ENCODE results near the gene VPS52. TPM values are rescaled to one million over a fixed set of nuclear protein-coding genes. Genes with fewer than 3 reads are reported as not detected.

VPS52 gene
- polyA plus RNA-seq, 1 donor from 2014 or later: 29.1 TPM

DNA sequence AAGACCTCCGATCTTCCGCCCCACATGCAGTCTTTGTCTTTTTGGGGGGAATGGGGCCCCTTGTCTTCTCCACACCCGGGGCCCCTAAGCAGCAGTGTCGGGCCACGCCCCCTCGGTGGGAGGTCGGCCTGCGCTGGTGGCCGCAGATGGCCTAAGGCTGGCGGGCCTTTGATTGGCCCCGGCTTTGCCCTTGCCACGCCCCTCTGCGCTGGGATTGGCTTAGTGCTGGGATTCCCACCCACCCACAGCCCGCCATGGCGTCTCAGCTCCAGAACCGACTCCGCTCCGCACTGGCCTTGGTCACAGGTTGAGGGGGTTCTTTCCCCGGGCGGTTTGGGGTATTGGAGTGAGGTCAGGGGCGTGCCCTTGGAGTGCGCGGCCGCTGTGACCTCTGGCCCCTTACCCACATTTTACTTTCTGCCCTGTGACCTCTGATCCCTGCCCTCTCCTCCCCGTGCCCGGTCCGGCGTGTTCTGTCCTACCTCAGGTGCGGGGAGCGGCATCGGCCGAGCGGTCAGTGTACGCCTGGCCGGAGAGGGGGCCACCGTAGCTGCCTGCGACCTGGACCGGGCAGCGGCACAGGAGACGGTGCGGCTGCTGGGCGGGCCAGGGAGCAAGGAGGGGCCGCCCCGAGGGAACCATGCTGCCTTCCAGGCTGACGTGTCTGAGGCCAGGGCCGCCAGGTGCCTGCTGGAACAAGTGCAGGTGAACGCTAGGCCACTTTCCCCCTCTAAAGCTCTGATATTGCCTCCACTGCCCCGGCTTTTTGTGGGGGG, 67.1 kb downstream of the VPS52 start, which contains the start of gene HSD17B8:
Gene HSD17B8, plus strand, starts transcription at position 241 of the 776 bp plus-strand sequence. Its CDS starts 14 bp downstream, at position 255.
- H3K27ac ChIP-seq (ENCODE audit: low read length): peak within 1 kb of the TSS; percentile 71
- H3K9ac ChIP-seq (ENCODE audit: low read length): peak within 1 kb of the TSS; percentile 78
- TF ChIP-seq, protein P1, sequence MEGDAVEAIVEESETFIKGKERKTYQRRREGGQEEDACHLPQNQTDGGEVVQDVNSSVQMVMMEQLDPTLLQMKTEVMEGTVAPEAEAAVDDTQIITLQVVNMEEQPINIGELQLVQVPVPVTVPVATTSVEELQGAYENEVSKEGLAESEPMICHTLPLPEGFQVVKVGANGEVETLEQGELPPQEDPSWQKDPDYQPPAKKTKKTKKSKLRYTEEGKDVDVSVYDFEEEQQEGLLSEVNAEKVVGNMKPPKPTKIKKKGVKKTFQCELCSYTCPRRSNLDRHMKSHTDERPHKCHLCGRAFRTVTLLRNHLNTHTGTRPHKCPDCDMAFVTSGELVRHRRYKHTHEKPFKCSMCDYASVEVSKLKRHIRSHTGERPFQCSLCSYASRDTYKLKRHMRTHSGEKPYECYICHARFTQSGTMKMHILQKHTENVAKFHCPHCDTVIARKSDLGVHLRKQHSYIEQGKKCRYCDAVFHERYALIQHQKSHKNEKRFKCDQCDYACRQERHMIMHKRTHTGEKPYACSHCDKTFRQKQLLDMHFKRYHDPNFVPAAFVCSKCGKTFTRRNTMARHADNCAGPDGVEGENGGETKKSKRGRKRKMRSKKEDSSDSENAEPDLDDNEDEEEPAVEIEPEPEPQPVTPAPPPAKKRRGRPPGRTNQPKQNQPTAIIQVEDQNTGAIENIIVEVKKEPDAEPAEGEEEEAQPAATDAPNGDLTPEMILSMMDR (IDR thresholded peaks at IDR 0.05; ENCODE audit: poor library complexity, severe bottlenecking): no peak
- TF ChIP-seq SMC3 (conservative IDR thresholded peaks at IDR 0.05; ENCODE audit: poor library complexity) (no peak), EP300 (conservative IDR thresholded peaks at IDR 0.05; ENCODE audit: poor library complexity, severe bottlenecking) (no peak), EZH2 (IDR thresholded peaks at IDR 0.05; ENCODE audit: borderline replicate concordance, insufficient read depth, low read length, poor library complexity, severe bottlenecking) (no peak), POLR2AphosphoS5 (IDR thresholded peaks at IDR 0.05) (peak; percentile 72), RAD21 (conservative IDR thresholded peaks at IDR 0.05) (no peak), MXI1 (conservative IDR thresholded peaks at IDR 0.05; ENCODE audit: poor library complexity, severe bottlenecking) (no peak), TAF1 (IDR thresholded peaks at IDR 0.05; ENCODE audit: low read depth) (peak; percentile 56)
- TF ChIP-seq, protein P2, sequence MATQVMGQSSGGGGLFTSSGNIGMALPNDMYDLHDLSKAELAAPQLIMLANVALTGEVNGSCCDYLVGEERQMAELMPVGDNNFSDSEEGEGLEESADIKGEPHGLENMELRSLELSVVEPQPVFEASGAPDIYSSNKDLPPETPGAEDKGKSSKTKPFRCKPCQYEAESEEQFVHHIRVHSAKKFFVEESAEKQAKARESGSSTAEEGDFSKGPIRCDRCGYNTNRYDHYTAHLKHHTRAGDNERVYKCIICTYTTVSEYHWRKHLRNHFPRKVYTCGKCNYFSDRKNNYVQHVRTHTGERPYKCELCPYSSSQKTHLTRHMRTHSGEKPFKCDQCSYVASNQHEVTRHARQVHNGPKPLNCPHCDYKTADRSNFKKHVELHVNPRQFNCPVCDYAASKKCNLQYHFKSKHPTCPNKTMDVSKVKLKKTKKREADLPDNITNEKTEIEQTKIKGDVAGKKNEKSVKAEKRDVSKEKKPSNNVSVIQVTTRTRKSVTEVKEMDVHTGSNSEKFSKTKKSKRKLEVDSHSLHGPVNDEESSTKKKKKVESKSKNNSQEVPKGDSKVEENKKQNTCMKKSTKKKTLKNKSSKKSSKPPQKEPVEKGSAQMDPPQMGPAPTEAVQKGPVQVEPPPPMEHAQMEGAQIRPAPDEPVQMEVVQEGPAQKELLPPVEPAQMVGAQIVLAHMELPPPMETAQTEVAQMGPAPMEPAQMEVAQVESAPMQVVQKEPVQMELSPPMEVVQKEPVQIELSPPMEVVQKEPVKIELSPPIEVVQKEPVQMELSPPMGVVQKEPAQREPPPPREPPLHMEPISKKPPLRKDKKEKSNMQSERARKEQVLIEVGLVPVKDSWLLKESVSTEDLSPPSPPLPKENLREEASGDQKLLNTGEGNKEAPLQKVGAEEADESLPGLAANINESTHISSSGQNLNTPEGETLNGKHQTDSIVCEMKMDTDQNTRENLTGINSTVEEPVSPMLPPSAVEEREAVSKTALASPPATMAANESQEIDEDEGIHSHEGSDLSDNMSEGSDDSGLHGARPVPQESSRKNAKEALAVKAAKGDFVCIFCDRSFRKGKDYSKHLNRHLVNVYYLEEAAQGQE (IDR thresholded peaks at IDR 0.05; ENCODE audit: borderline replicate concordance): peak; percentile 64

DNA sequence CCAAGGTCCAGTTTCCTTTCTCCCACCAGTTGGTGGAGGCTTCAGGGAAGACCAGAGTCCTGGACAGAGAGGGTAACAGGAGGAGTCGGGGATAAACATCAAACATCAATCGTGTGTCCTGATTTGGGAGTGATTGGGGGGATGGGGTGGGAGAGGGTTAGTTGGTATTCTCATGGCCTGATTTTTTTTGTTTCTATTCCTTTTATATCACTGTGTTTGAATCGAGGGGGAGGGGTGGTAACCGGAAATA, 67.6 kb downstream of the VPS52 start:
- H3K4me3 ChIP-seq (ENCODE audit: low read length): peak overlapping the region; percentile 81
- H3K9me3 ChIP-seq (ENCODE audit: low read length): no peaks in the 10 kb centered on the region
- no peaks in the 10 kb centered on the region for H3K9me2 ChIP-seq (ENCODE audit: insufficient read depth, low read length)
- no peaks in the 10 kb centered on the region for H3F3A ChIP-seq (ENCODE audit: insufficient read depth, low read length, poor library complexity, severe bottlenecking)
- peak overlapping the region; percentile 78 for H3K9ac ChIP-seq (ENCODE audit: low read length)
- H3K27me3 ChIP-seq (ENCODE audit: insufficient read depth, low read depth, low read length): no peaks in the 10 kb centered on the region
- H4K20me1 ChIP-seq (ENCODE audit: insufficient read depth): no peaks in the 10 kb centered on the region
- H3K36me3 ChIP-seq (ENCODE audit: insufficient read depth, low read length): peaks cover 6% of the 10 kb centered on the region
- H3K4me2 ChIP-seq (ENCODE audit: low read length): peak overlapping the region; percentile 77
- peak overlapping the region; percentile 71 for H3K27ac ChIP-seq (ENCODE audit: low read length)
- TF ChIP-seq EZH2 (IDR thresholded peaks at IDR 0.05; ENCODE audit: borderline replicate concordance, insufficient read depth, low read length, poor library complexity, severe bottlenecking) (no peak), POLR2AphosphoS5 (IDR thresholded peaks at IDR 0.05) (no peak), SMC3 (conservative IDR thresholded peaks at IDR 0.05; ENCODE audit: poor library complexity) (no peak), TAF1 (IDR thresholded peaks at IDR 0.05; ENCODE audit: low read depth) (no peak), RAD21 (conservative IDR thresholded peaks at IDR 0.05) (no peak), MXI1 (conservative IDR thresholded peaks at IDR 0.05; ENCODE audit: poor library complexity, severe bottlenecking) (no peak), EP300 (conservative IDR thresholded peaks at IDR 0.05; ENCODE audit: poor library complexity, severe bottlenecking) (no peak)
- TF ChIP-seq, protein P2 (IDR thresholded peaks at IDR 0.05; ENCODE audit: borderline replicate concordance): no peak
- TF ChIP-seq, protein P1 (IDR thresholded peaks at IDR 0.05; ENCODE audit: poor library complexity, severe bottlenecking): no peak
- peaks cover 43% of the 10 kb centered on the region for H3K79me2 ChIP-seq (replicated peaks; ENCODE audit: insufficient read depth, low read length)
- no peak overlapping the region for H2AFZ ChIP-seq (ENCODE audit: low read depth, low read length)

More for the DNA sequence above, 67.1 kb downstream of the VPS52 start, which contains the start of gene HSD17B8:
- Histone ChIP-seq H4K20me1 (ENCODE audit: insufficient read depth) (no peaks in the 10 kb centered on the region), H3K9me3 (ENCODE audit: low read length) (no peaks in the 10 kb centered on the region), H3K27me3 (ENCODE audit: insufficient read depth, low read depth, low read length) (no peaks in the 10 kb centered on the region), H2AFZ (ENCODE audit: low read depth, low read length) (peak within 1 kb of the TSS; percentile 73), H3K79me2 (replicated peaks; ENCODE audit: insufficient read depth, low read length) (peaks cover 43% of the 10 kb centered on the region), H3K4me3 (ENCODE audit: low read length) (peak within 1 kb of the TSS; percentile 81), H3K36me3 (ENCODE audit: insufficient read depth, low read length) (peaks cover 6% of the 10 kb centered on the region), H3F3A (ENCODE audit: insufficient read depth, low read length, poor library complexity, severe bottlenecking) (no peaks in the 10 kb centered on the region), H3K4me2 (ENCODE audit: low read length) (peak within 1 kb of the TSS; percentile 98), H3K9me2 (ENCODE audit: insufficient read depth, low read length) (no peaks in the 10 kb centered on the region)

All from neural cell (in vitro differentiated cells).